ENCODE results near the gene ARL5C.

- TF ChIP-seq CTCF (IDR thresholded peaks at IDR 0.05; ENCODE audit: low read depth, low read length) (no peak), EZH2phosphoT487 (IDR thresholded peaks at IDR 0.05; ENCODE audit: low read depth) (no peak)
These were observed 7.7 kb upstream of the ARL5C start for GRCh38 chr17:39173526-39174274.

Measured in OCI-LY3 (cell line).